Ectodermal cell (in vitro differentiated cells): ENCODE measurements around the gene ALDH1B1.

Experiments used
- H3K27ac ChIP-seq: 2 replicates; pipeline ENCODE4 v1.7.0; 2013; ENCODE audit warnings: mild to moderate bottlenecking, low read depth, low read length; ENCODE audit not compliant: insufficient read depth, poor library complexity, severe bottlenecking
- H3K27me3 ChIP-seq: 2 replicates; pipeline ENCODE4 v1.7.0; 2013; ENCODE audit warnings: mild to moderate bottlenecking, low read length; ENCODE audit not compliant: insufficient read depth, control insufficient read depth, poor library complexity, severe bottlenecking
- H3K36me3 ChIP-seq: one replicate; pipeline ENCODE4 v1.7.0; 2013; ENCODE audit warnings: low read length; ENCODE audit not compliant: control insufficient read depth, insufficient read depth
- H3K4me1 ChIP-seq: one replicate; pipeline ENCODE4 v1.7.0; 2013; ENCODE audit warnings: low read length; ENCODE audit not compliant: control insufficient read depth, insufficient read depth
- H3K4me3 ChIP-seq: 2 replicates; pipeline ENCODE4 v1.7.0; 2013; ENCODE audit warnings: low read depth, low read length, control low read depth; ENCODE audit not compliant: insufficient read depth
- H3K9me3 ChIP-seq: 2 replicates; pipeline ENCODE4 v1.7.0; 2013; ENCODE audit warnings: mild to moderate bottlenecking, low read length, moderate library complexity; ENCODE audit not compliant: control insufficient read depth
- WGBS, 2 experiments: methylation state at CpG; one replicate each; pipeline ENCODE4 v1.1.7; 2013; ENCODE audit warnings: missing lambda C conversion rate in 2 of 2; 5-methylcytosine and 5-hydroxymethylcytosine counted together

Gene ALDH1B1

GRCh38 chr9:38439291-38439915, 46.9 kb downstream of the ALDH1B1 start:
- Histone ChIP-seq H3K36me3 (no peaks in the 10 kb centered on the region), H3K27me3 (no peaks in the 10 kb centered on the region), H3K4me3 (no peak overlapping the region), H3K9me3 (no peaks in the 10 kb centered on the region), H3K4me1 (no peaks in the 10 kb centered on the region), H3K27ac (no peak overlapping the region)
- WGBS, 2 experiments, result 93 to 94% methylated on average over 3 of the region's 3 CpGs

GRCh38 chr9:38439916-38440301, 47.4 kb downstream of the ALDH1B1 start:
- no peaks in the 10 kb centered on the region for H3K27me3 ChIP-seq
- no peaks in the 10 kb centered on the region for H3K9me3 ChIP-seq
- H3K27ac ChIP-seq, result no peak overlapping the region
- WGBS, 2 experiments, result 100% methylated on average over 1 of the region's 1 CpG
- no peaks in the 10 kb centered on the region for H3K4me1 ChIP-seq
- no peaks in the 10 kb centered on the region for H3K36me3 ChIP-seq
- H3K4me3 ChIP-seq, result no peak overlapping the region

- Histone ChIP-seq H3K4me1 (no peaks in the 10 kb centered on the region), H3K9me3 (no peaks in the 10 kb centered on the region), H3K4me3 (no peak overlapping the region), H3K36me3 (no peaks in the 10 kb centered on the region), H3K27ac (no peak overlapping the region), H3K27me3 (no peaks in the 10 kb centered on the region)
- whole genome bisulfite sequencing, 2 experiments, result 86 to 95% methylated on average over 2 to 3 of the region's 3 CpGs
Observed at GRCh38 chr9:38440516-38440915, 48.0 kb downstream of the ALDH1B1 start.

- Histone ChIP-seq H3K27me3 (no peaks in the 10 kb centered on the region), H3K4me3 (no peak overlapping the region), H3K4me1 (no peaks in the 10 kb centered on the region), H3K27ac (no peak overlapping the region), H3K36me3 (no peaks in the 10 kb centered on the region), H3K9me3 (no peaks in the 10 kb centered on the region)
- WGBS, 2 experiments, result 93% methylated on average over 8 of the region's 8 CpGs
Observed at GRCh38 chr9:38441347-38442085, 49.0 kb downstream of the ALDH1B1 start.

- Histone ChIP-seq H3K4me1 (no peaks in the 10 kb centered on the region), H3K27ac (no peak overlapping the region), H3K4me3 (no peak overlapping the region), H3K27me3 (no peaks in the 10 kb centered on the region), H3K9me3 (no peaks in the 10 kb centered on the region), H3K36me3 (no peaks in the 10 kb centered on the region)
- 83 to 87% methylated on average over 8 of the region's 8 CpGs for WGBS, 2 experiments
Observed at GRCh38 chr9:38442473-38443096, 50.1 kb downstream of the ALDH1B1 start.

- H3K27ac ChIP-seq, result no peak overlapping the region
- 88 to 89% methylated on average over 7 of the region's 7 CpGs for WGBS, 2 experiments
Observed at GRCh38 chr9:38443181-38443580, 50.7 kb downstream of the ALDH1B1 start.

GRCh38 chr9:38443597-38443996, 51.1 kb downstream of the ALDH1B1 start:
- H3K4me3 ChIP-seq, result no peak overlapping the region
- no peak overlapping the region for H3K27ac ChIP-seq
- WGBS, 2 experiments, result 76 to 80% methylated on average over 2 of the region's 2 CpGs
- no peaks in the 10 kb centered on the region for H3K27me3 ChIP-seq
- H3K36me3 ChIP-seq, result no peaks in the 10 kb centered on the region
- H3K4me1 ChIP-seq, result no peaks in the 10 kb centered on the region
- no peaks in the 10 kb centered on the region for H3K9me3 ChIP-seq

More at GRCh38 chr9:38443181-38443580, 50.7 kb downstream of the ALDH1B1 start:
- H3K36me3 ChIP-seq, result no peaks in the 10 kb centered on the region
- no peaks in the 10 kb centered on the region for H3K9me3 ChIP-seq
- no peaks in the 10 kb centered on the region for H3K4me1 ChIP-seq
- H3K4me3 ChIP-seq, result no peak overlapping the region
- no peaks in the 10 kb centered on the region for H3K27me3 ChIP-seq

GRCh38 chr9:38445154-38446043, 52.9 kb downstream of the ALDH1B1 start:
- H3K9me3 ChIP-seq, result no peaks in the 10 kb centered on the region
- no peaks in the 10 kb centered on the region for H3K36me3 ChIP-seq
- 91% methylated on average over 10 of the region's 11 CpGs for WGBS, 2 experiments
- no peaks in the 10 kb centered on the region for H3K27me3 ChIP-seq
- H3K4me1 ChIP-seq, result no peaks in the 10 kb centered on the region
- no peak overlapping the region for H3K27ac ChIP-seq
- no peak overlapping the region for H3K4me3 ChIP-seq

- Histone ChIP-seq H3K4me3 (no peak overlapping the region), H3K27ac (no peak overlapping the region), H3K9me3 (no peaks in the 10 kb centered on the region), H3K36me3 (no peaks in the 10 kb centered on the region), H3K27me3 (no peaks in the 10 kb centered on the region), H3K4me1 (no peaks in the 10 kb centered on the region)
- WGBS, 2 experiments, result no CpG with 5 or more reads among the region's 1 CpG
Observed at GRCh38 chr9:38447703-38448102, 55.2 kb downstream of the ALDH1B1 start.
